Tibial nerve (tissue), 4 donors: ENCODE measurements around the gene CLIC5.

Source experiments
- CTCF ChIP-seq, 5 experiments: fragments of 200-600 bp in 3 of 5; fragments of 450-650 bp in 2 of 5; sonication (generic) in 3 of 5; IDR thresholded peaks; one replicate each; pipeline ENCODE4 v1.5.1; 2016 to 2019; ENCODE audit warnings: antibody characterized with exemption in 5 of 5, mild to moderate bottlenecking in 3 of 5, moderate library complexity in 2 of 5
- EP300 ChIP-seq, 2 donors: sonication (generic); formaldehyde crosslinking; IDR thresholded peaks; one replicate each; pipeline ENCODE4 v1.6.1; 2017; ENCODE audit warnings: antibody characterized with exemption in 2 of 2, mild to moderate bottlenecking in 1 of 2
- POLR2A ChIP-seq, 2 donors: fragments of 450-650 bp; IDR thresholded peaks; one replicate each; pipeline ENCODE4 v1.6.1; 2017; ENCODE audit warnings: antibody characterized with exemption in 2 of 2, mild to moderate bottlenecking in 2 of 2, moderate library complexity in 2 of 2

DNA sequence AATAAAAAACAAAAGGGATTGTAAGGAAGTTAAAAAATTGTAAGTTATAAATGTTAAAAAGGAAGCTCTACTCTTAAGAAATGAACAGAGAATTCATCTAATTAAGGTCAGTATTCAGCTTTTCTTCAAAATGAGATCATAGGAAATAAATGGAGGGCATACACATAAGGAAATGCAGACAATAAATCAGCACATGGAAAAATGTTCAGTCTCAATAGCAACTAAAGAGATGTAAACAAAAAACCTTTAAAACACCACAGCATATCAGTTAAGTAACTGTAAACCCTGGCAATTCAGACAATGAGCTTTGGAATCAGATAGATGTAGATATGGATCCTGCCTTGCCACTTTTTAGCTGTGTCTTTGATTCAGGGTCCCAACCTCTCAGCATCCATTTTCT is 24.0 kb upstream of the CLIC5 start:
- TF ChIP-seq POLR2A (IDR thresholded peaks at IDR 0.05) = no peak
- TF ChIP-seq CTCF (IDR thresholded peaks at IDR 0.05) = no peak
- no peak for TF ChIP-seq EP300 (IDR thresholded peaks at IDR 0.05)
